Karpas-422 (cell line): ENCODE data around the gene TMCC2. TPM values are rescaled to one million over a fixed set of nuclear protein-coding genes. Genes with fewer than 3 reads are reported as not detected.
A peak's percentile ranks its signal among the peaks of the same experiment; 100 is the strongest.
"Not testable (repeated sequence)": the region's sequence is repeated elsewhere in the genome, so short reads cannot be mapped to it uniquely, and the experiment has no call there.

Experiments
- DNase-seq: peaks from one replicate; pipeline ENCODE4 v3.0.0-alpha.2; 2015
- H2AFZ ChIP-seq: fragments of 200-600 bp; sonication (generic); 2 replicates; pipeline ENCODE4 v1.6.1; 2014; ENCODE audit warnings: antibody characterized with exemption, low read length, mixed read lengths
- H3K27ac ChIP-seq: fragments of 200-600 bp; sonication (generic); 2 replicates; pipeline ENCODE4 v1.5.1; 2014; ENCODE audit warnings: mild to moderate bottlenecking, low read length, moderate library complexity
- H3K27me3 ChIP-seq: fragments of 200-600 bp; sonication (generic); 2 replicates; pipeline ENCODE4 v1.6.1; 2014; ENCODE audit warnings: low read length, mixed read lengths
- H3K36me3 ChIP-seq: fragments of 200-600 bp; sonication (generic); 2 replicates; pipeline ENCODE4 v1.6.1; 2014; ENCODE audit warnings: low read length, mixed read lengths; ENCODE audit not compliant: insufficient read depth
- H3K4me1 ChIP-seq: fragments of 200-600 bp; sonication (generic); 2 replicates; pipeline ENCODE4 v1.6.1; 2014; ENCODE audit warnings: mild to moderate bottlenecking, low read length, mixed read lengths
- H3K4me2 ChIP-seq: fragments of 200-600 bp; sonication (generic); 2 replicates; pipeline ENCODE4 v1.6.1; 2014; ENCODE audit warnings: low read length, low read depth, mild to moderate bottlenecking; ENCODE audit not compliant: poor library complexity, severe bottlenecking
- H3K4me3 ChIP-seq: fragments of 200-600 bp; sonication (generic); 2 replicates; pipeline ENCODE4 v1.5.1; 2014; ENCODE audit warnings: mild to moderate bottlenecking, antibody characterized with exemption, low read length, mixed read lengths
- H3K79me2 ChIP-seq: fragments of 200-600 bp; sonication (generic); 2 replicates; pipeline ENCODE4 v1.6.1; 2014; ENCODE audit warnings: mild to moderate bottlenecking, low read length, mixed read lengths
- H3K9ac ChIP-seq: fragments of 200-600 bp; sonication (generic); 2 replicates; pipeline ENCODE4 v1.6.0; 2014; ENCODE audit warnings: low read length
- H3K9me2 ChIP-seq: fragments of 200-600 bp; sonication (generic), shearing (Covaris generic); replicated peaks from 2 replicates; pipeline ENCODE4 v1.6.0; 2014; ENCODE audit warnings: mild to moderate bottlenecking, low read length, moderate library complexity; ENCODE audit not compliant: insufficient read depth
- H3K9me3 ChIP-seq: fragments of 300-700, 200-600 bp; sonication (generic); 2 replicates; pipeline ENCODE4 v1.6.1; 2014; ENCODE audit warnings: low read length, mixed read lengths
- H4K20me1 ChIP-seq: fragments of 200-600 bp; sonication (generic); 2 replicates; pipeline ENCODE4 v1.6.1; 2014; ENCODE audit warnings: mild to moderate bottlenecking, antibody characterized with exemption, low read length, low read depth; ENCODE audit not compliant: insufficient read depth
- total RNA-seq: library from RNA; depleted of rRNA; stranded (reverse); fragments of >200 nt; shearing (Covaris generic); gene quantifications from 2 replicates; pipeline ENCODE4 v1.2.3, GENCODE V29; 2014; ENCODE audit warnings: low replicate concordance; rRNA removed

TMCC2 gene, protein sequence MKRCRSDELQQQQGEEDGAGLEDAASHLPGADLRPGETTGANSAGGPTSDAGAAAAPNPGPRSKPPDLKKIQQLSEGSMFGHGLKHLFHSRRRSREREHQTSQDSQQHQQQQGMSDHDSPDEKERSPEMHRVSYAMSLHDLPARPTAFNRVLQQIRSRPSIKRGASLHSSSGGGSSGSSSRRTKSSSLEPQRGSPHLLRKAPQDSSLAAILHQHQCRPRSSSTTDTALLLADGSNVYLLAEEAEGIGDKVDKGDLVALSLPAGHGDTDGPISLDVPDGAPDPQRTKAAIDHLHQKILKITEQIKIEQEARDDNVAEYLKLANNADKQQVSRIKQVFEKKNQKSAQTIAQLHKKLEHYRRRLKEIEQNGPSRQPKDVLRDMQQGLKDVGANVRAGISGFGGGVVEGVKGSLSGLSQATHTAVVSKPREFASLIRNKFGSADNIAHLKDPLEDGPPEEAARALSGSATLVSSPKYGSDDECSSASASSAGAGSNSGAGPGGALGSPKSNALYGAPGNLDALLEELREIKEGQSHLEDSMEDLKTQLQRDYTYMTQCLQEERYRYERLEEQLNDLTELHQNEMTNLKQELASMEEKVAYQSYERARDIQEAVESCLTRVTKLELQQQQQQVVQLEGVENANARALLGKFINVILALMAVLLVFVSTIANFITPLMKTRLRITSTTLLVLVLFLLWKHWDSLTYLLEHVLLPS
- 0.89 and 1.3 TPM in 2 replicates for total RNA-seq

DNA sequence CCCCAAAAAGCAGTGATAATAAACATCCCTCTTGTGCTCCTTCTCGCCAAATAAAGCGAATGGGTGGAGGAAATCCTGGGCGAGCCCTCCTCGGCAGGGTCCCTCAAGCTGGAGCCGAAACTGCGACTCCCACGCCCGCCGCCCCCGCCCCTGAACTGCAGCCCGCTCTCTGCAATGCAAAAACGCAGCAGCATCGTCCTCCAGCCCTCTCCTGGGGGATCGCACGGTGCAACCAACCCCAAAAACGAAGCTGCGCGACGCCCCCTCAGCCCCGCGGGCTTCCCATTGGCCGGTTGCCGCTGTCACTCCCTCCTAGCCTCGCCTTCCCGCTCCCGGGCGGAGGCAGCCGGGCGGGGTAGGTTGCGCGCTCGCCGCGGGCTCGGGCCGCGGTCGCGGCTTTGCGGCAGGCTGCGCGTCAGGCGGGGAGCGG lies at the start of gene TMCC2:
Gene TMCC2, plus strand, starts transcription at position 363 of the 430 bp plus-strand sequence. CDS start 619 bp downstream, outside the sequence.
- peak within 1 kb of the TSS; percentile 86 for H2AFZ ChIP-seq
- H3K79me2 ChIP-seq, result no peaks in the 10 kb centered on the region
- peak within 1 kb of the TSS; percentile 98 for H3K4me2 ChIP-seq
- H3K4me1 ChIP-seq, result peaks cover 30% of the 10 kb centered on the region
- H3K27me3 ChIP-seq, result no peaks in the 10 kb centered on the region
- peak; percentile 96 for DNase-seq
- no peaks in the 10 kb centered on the region for H4K20me1 ChIP-seq
- H3K4me3 ChIP-seq, result peak within 1 kb of the TSS; percentile 74
- H3K27ac ChIP-seq, result no peak within 1 kb of the TSS
- H3K9me3 ChIP-seq, result no peaks in the 10 kb centered on the region
- no peaks in the 10 kb centered on the region for H3K36me3 ChIP-seq
- peak within 1 kb of the TSS; percentile 70 for H3K9ac ChIP-seq
- no peaks in the 10 kb centered on the region for H3K9me2 ChIP-seq

DNA sequence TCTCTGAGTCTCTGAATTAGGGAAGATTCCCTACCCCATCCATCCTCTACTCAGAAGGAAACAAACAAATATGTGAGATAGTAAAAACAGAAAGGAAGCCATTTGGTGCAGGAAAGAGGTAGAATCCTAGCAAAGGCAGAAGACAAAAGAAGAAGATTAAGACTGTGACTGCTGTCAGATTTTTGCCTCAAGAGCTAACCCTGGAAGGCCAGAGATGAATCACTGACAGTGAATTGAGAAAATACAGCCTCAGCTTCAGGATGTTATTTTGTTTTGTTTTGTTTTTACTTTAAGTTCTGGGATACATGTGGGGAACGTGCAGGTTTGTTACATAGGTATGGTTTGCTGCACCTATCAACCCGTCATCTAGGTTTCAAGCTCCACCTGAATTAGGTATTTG lies 47.9 kb upstream of the TMCC2 start:
- Histone ChIP-seq H3K27me3 (no peaks in the 10 kb centered on the region), H3K4me1 (no peaks in the 10 kb centered on the region), H4K20me1 (no peaks in the 10 kb centered on the region), H3K4me2 (no peak overlapping the region), H2AFZ (no peak overlapping the region), H3K4me3 (no peak overlapping the region), H3K27ac (no peak overlapping the region), H3K9ac (no peak overlapping the region), H3K36me3 (no peaks in the 10 kb centered on the region), H3K9me3 (no peaks in the 10 kb centered on the region), H3K79me2 (no peaks in the 10 kb centered on the region), H3K9me2 (no peaks in the 10 kb centered on the region)
- DNase-seq, result no peak

DNA sequence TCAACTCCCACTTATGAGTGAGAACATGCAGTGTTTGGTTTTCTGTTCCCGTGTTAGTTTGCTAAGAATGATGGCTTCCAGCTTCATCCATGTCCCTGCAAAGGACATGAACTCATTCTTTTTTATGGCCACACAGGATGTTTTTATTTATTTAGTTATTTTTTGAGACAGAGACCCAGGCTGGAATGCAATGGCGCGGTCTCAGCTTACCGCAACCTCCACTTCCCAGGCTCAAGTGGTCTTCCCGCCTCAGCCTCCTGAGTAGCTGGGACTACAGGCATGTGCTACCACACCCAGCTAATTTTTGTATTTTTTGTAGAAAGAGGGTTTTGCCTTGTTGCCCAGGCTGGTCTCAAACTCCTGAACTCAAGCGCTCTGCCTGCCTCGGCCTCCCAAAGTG lies 47.4 kb upstream of the TMCC2 start:
- not testable (repeated sequence) for H3K4me3 ChIP-seq, H3K9me3 ChIP-seq, H3K27me3 ChIP-seq, DNase-seq, H3K9me2 ChIP-seq, H3K79me2 ChIP-seq, H4K20me1 ChIP-seq, H3K4me1 ChIP-seq, H2AFZ ChIP-seq, H3K4me2 ChIP-seq, H3K36me3 ChIP-seq, H3K9ac ChIP-seq, H3K27ac ChIP-seq

DNA sequence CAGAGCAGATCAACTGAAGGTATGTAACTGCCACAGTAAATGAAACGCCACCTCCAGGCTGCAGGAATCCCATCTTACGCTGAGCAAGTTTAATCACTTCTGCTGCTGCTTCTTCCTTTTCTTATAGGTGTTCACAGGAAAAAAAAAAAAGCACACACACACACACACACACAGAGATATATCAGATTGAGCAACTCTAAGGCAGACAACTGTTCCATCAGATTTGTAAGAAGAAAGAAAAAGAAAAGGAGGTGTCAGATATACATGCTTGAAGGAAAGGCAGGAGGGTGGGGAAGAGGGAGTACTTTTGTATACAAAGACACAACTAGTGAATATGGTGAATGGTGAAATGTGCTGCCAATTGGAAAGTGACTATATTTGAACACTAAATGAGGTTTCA lies 44.8 kb upstream of the TMCC2 start:
- H2AFZ ChIP-seq, result no peak overlapping the region
- no peaks in the 10 kb centered on the region for H3K79me2 ChIP-seq
- no peak overlapping the region for H3K27ac ChIP-seq
- H3K4me1 ChIP-seq, result no peaks in the 10 kb centered on the region
- H4K20me1 ChIP-seq, result no peaks in the 10 kb centered on the region
- no peak overlapping the region for H3K4me3 ChIP-seq
- no peaks in the 10 kb centered on the region for H3K9me2 ChIP-seq
- H3K9me3 ChIP-seq, result no peaks in the 10 kb centered on the region
- DNase-seq, result no peak
- no peak overlapping the region for H3K4me2 ChIP-seq
- H3K27me3 ChIP-seq, result no peaks in the 10 kb centered on the region
- H3K9ac ChIP-seq, result no peak overlapping the region
- H3K36me3 ChIP-seq, result no peaks in the 10 kb centered on the region

DNA sequence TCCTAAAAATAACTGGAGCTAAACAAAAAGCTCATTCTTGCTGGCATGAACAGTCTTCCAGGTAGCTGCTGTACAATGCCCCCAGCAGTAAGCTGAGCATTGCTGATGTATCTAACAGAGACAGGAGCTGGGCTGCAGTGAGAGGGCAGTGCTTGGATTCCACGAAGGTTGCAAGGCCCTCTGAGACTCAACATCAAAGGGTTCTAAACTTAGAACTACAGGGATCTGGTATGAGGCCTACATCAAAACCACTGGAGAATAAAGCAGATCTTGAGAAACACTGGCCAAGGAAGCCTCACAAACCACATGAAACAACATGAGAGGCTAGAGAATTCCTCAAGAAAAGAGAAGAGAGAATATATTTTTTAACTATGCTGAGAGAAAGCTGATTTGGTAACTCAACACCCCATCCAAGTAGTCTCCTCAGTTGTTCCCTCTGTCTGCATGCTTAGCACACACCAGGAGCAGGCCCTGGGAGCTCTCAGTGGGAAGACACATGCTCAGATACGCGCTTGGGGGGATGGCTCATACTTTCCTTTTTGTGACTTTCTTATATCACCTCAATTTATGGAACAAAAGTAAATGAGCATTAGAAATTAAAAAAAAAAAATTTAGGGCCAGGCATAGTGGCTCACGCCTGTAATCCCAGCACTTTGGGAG lies 43.9 kb upstream of the TMCC2 start:
- Histone ChIP-seq H3K4me3 (no peak overlapping the region), H3K27me3 (no peaks in the 10 kb centered on the region), H3K9me2 (no peaks in the 10 kb centered on the region), H3K4me2 (no peak overlapping the region), H2AFZ (no peak overlapping the region), H3K27ac (no peak overlapping the region), H3K79me2 (no peaks in the 10 kb centered on the region), H3K36me3 (no peaks in the 10 kb centered on the region), H3K9ac (no peak overlapping the region), H3K9me3 (no peaks in the 10 kb centered on the region), H4K20me1 (no peaks in the 10 kb centered on the region), H3K4me1 (no peaks in the 10 kb centered on the region)
- DNase-seq, result no peak

DNA sequence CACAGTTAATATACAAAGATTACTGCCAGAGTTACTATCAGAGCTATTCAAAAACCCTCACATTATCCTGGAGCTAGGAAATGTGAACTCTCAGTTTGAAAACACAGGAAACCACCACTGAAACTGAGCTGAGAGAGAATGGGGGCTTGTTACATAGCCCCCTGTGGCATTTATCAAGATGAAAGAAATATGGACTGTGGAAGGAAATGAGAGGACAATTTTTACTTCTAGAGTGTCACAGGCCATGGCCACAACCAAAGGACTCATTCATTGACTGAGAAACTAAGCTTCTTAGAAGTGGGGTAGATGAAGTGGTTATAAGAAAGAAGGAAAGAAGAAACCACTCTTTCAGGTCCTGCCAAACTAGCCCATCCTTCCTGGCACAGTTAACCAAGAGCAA lies 41.6 kb upstream of the TMCC2 start:
- no peaks in the 10 kb centered on the region for H3K36me3 ChIP-seq
- H3K27ac ChIP-seq, result no peak overlapping the region
- no peaks in the 10 kb centered on the region for H3K9me3 ChIP-seq
- H3K27me3 ChIP-seq, result no peaks in the 10 kb centered on the region
- H3K4me2 ChIP-seq, result no peak overlapping the region
- no peak overlapping the region for H3K9ac ChIP-seq
- peaks cover 7% of the 10 kb centered on the region; the same call in 1 of the 2 replicates for H4K20me1 ChIP-seq
- no peaks in the 10 kb centered on the region for H3K79me2 ChIP-seq
- no peak overlapping the region for H2AFZ ChIP-seq
- no peak overlapping the region for H3K4me3 ChIP-seq
- DNase-seq, result no peak
- H3K4me1 ChIP-seq, result no peaks in the 10 kb centered on the region
- H3K9me2 ChIP-seq, result no peaks in the 10 kb centered on the region

DNA sequence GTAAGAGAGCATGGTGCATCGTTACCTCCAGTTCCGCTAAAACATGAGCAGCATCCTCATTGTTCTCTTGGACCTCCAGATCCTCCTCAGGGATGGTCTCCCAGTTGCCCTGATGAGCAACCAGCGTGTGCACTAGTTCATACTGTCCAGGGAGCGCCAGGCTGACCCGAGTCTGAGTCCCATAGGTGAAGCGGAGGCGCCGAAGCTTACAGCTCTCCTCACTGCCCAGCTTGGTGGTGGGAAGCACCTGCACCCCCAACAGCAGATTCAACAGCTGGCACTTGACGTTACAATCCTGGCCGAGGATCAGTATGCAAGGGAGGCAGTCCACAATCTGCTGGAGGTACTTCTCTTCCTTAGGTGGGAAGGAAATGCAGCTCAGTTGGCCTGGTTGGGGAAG lies 40.3 kb upstream of the TMCC2 start:
- Histone ChIP-seq H3K4me3 (no peak overlapping the region), H3K9me3 (no peaks in the 10 kb centered on the region), H3K36me3 (no peaks in the 10 kb centered on the region), H3K4me2 (no peak overlapping the region), H2AFZ (no peak overlapping the region), H3K27ac (no peak overlapping the region), H3K9ac (no peak overlapping the region), H3K9me2 (no peaks in the 10 kb centered on the region), H3K4me1 (no peaks in the 10 kb centered on the region), H3K27me3 (no peaks in the 10 kb centered on the region), H3K79me2 (no peaks in the 10 kb centered on the region), H4K20me1 (peaks cover 9% of the 10 kb centered on the region; the same call in 1 of the 2 replicates)
- no peak for DNase-seq

DNA sequence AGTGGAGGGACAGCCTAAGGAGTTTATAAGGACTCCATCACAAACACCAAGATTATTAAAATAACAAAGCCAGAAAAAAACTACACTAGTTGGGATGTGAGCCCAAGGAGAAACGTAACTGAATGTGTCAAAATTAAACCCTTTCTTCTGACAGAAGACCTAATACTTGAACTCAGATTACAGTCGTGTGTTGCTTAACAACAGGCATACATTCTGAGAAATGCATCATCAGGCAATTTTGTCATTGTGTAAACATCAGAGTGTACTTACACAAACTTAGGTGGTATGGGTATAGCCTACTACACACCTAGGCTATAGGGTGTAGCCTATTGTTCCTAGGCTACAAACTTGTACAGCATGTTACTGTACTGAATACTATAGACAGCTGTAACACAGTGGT lies 39.6 kb upstream of the TMCC2 start:
- Histone ChIP-seq H3K9ac (no peak overlapping the region), H3K9me2 (no peaks in the 10 kb centered on the region), H3K4me3 (no peak overlapping the region), H3K79me2 (no peaks in the 10 kb centered on the region), H3K27me3 (no peaks in the 10 kb centered on the region), H4K20me1 (peaks cover 9% of the 10 kb centered on the region; the same call in 1 of the 2 replicates), H3K36me3 (no peaks in the 10 kb centered on the region), H3K4me1 (no peaks in the 10 kb centered on the region), H2AFZ (no peak overlapping the region), H3K9me3 (no peaks in the 10 kb centered on the region), H3K4me2 (no peak overlapping the region), H3K27ac (no peak overlapping the region)
- no peak for DNase-seq
